Measurements from ENCODE around the gene SMR3B. TPM values are rescaled to one million over a fixed set of nuclear protein-coding genes. Genes with fewer than 3 reads are reported as not detected.

Gene SMR3B
- not detected in 2 replicates for total RNA-seq (2021)
- long read RNA-seq, result 0 reads

DNA sequence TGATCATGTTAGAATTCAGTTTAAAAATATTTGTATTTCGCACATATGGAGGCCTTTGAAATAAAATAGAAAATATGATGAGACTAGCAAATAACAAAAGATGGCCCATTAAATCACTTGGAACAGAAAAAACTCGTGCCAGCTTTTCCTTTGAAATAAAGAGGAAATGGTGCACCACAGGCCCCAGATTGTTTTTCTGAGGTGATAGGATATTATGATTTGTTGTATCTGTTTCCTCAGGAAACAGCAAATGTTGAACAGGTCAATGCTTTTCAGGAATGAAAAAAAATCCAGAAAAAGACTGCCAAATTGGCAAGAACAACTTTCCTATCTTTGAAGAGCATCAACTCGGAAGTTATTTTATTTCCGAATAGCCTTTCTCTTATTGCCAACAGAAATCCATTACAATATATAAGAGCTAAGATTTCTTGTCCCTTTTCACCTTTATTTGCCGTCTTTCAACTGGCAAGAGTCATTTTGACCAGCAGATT is at the start of gene SMR3B:
Gene SMR3B (plus strand): TSS at position 441 of the 491 bp plus-strand sequence. CDS start 1,380 bp downstream, outside the sequence.
- no peak within 1 kb of the TSS for H3K23ac ChIP-seq (ENCODE audit: insufficient read length, low read depth, low read length)
- no peak within 1 kb of the TSS for H4K5ac ChIP-seq (ENCODE audit: insufficient read length, low read depth, low read length)
- TF ChIP-seq, protein P1, sequence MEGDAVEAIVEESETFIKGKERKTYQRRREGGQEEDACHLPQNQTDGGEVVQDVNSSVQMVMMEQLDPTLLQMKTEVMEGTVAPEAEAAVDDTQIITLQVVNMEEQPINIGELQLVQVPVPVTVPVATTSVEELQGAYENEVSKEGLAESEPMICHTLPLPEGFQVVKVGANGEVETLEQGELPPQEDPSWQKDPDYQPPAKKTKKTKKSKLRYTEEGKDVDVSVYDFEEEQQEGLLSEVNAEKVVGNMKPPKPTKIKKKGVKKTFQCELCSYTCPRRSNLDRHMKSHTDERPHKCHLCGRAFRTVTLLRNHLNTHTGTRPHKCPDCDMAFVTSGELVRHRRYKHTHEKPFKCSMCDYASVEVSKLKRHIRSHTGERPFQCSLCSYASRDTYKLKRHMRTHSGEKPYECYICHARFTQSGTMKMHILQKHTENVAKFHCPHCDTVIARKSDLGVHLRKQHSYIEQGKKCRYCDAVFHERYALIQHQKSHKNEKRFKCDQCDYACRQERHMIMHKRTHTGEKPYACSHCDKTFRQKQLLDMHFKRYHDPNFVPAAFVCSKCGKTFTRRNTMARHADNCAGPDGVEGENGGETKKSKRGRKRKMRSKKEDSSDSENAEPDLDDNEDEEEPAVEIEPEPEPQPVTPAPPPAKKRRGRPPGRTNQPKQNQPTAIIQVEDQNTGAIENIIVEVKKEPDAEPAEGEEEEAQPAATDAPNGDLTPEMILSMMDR (conservative IDR thresholded peaks at IDR 0.05), result no peak
- H2BK12ac ChIP-seq (ENCODE audit: insufficient read length, low read depth, low read length), result no peak within 1 kb of the TSS
- H3K27me3 ChIP-seq (ENCODE audit: insufficient read depth, low read length), result no peaks in the 10 kb centered on the region
- H3K79me1 ChIP-seq (ENCODE audit: insufficient read depth, low read depth, low read length, poor library complexity, severe bottlenecking), result no peaks in the 10 kb centered on the region
- Mint-ChIP-seq H3K9me3 (no peaks in the 10 kb centered on the region), H3K36me3 (ENCODE audit: insufficient read depth in 1 of 3, low read depth in 3 of 3) (no peaks in the 10 kb centered on the region), H3K4me3 (no peak within 1 kb of the TSS), H3K27me3 (ENCODE audit: low read depth) (no peaks in the 10 kb centered on the region), H3K4me1 (no peaks in the 10 kb centered on the region), H3K27ac (no peak within 1 kb of the TSS)
- H2AFZ ChIP-seq (ENCODE audit: low read length), result no peak within 1 kb of the TSS
- H3K14ac ChIP-seq (ENCODE audit: insufficient read depth, low read length), result no peak within 1 kb of the TSS
- H3K18ac ChIP-seq (ENCODE audit: insufficient read length, low read depth, low read length), result no peak within 1 kb of the TSS
- H2BK5ac ChIP-seq (ENCODE audit: insufficient read length, low read length), result no peak within 1 kb of the TSS
- H3K9me3 ChIP-seq (ENCODE audit: control insufficient read depth, low read depth, low read length), result no peaks in the 10 kb centered on the region
- H3K9ac ChIP-seq (ENCODE audit: extremely low read depth, insufficient read length, low read length), result no peak within 1 kb of the TSS
- H3K27ac ChIP-seq (ENCODE audit: insufficient read length, low read depth, low read length), result no peak within 1 kb of the TSS
- H3K23me2 ChIP-seq (ENCODE audit: insufficient read length, low read depth, low read length, poor library complexity, severe bottlenecking), result no peaks in the 10 kb centered on the region
- DNase-seq, result no peak
- H3K4ac ChIP-seq (ENCODE audit: low read depth, low read length), result no peak within 1 kb of the TSS
- H4K20me1 ChIP-seq (ENCODE audit: control insufficient read depth, insufficient read depth, insufficient read length), result no peaks in the 10 kb centered on the region
- no peaks in the 10 kb centered on the region for H3K4me1 ChIP-seq (ENCODE audit: insufficient read depth, low read length)
- H2AK5ac ChIP-seq (ENCODE audit: insufficient read length, low read length), result no peak within 1 kb of the TSS
- no peak within 1 kb of the TSS for H3T11ph ChIP-seq (ENCODE audit: low read length)
- H3K56ac ChIP-seq (ENCODE audit: insufficient read length, low read depth, low read length), result no peak within 1 kb of the TSS
- WGBS (ENCODE audit: extremely low coverage, insufficient read length, low lambda C conversion rate), result no CpG with 5 or more reads among the region's 5 CpGs
- H4K91ac ChIP-seq (ENCODE audit: insufficient read length, low read depth, low read length), result no peak within 1 kb of the TSS
- no peaks in the 10 kb centered on the region for H3K79me2 ChIP-seq (ENCODE audit: insufficient read depth, low read length)
- no peak within 1 kb of the TSS for H4K8ac ChIP-seq (replicated peaks; ENCODE audit: insufficient read length, low read depth, low read length)
- H2BK120ac ChIP-seq (ENCODE audit: low read depth, low read length, poor library complexity, severe bottlenecking), result no peak within 1 kb of the TSS
- no peak within 1 kb of the TSS for H3K4me2 ChIP-seq (ENCODE audit: insufficient read depth, insufficient read length, low read length)
- no peak within 1 kb of the TSS for H2BK20ac ChIP-seq (ENCODE audit: low read depth, low read length, poor library complexity, severe bottlenecking)
- no peak within 1 kb of the TSS for H2BK15ac ChIP-seq (ENCODE audit: low read depth, low read length)

Measured in H9 (cell line).